GM21737 (cell line): ENCODE measurements around the gene XPO4.
"Not testable (repeated sequence)": the region's sequence is repeated elsewhere in the genome, so short reads cannot be mapped to it uniquely, and the experiment has no call there.

Experiments
- ATAC-seq: cut with Tn5 transposase; IDR thresholded peaks from one replicate; pipeline ENCODE4 v1.9.1; 2021; ENCODE audit warnings: mild to moderate bottlenecking, moderate library complexity; ENCODE audit not compliant: unreplicated experiment

The XPO4 gene

GRCh38 chr13:20891768-20892167 lies 10.8 kb downstream of the XPO4 start:
- ATAC-seq, result no peak

GRCh38 chr13:20891034-20891433 lies 11.5 kb downstream of the XPO4 start:
- no peak for ATAC-seq

DNA sequence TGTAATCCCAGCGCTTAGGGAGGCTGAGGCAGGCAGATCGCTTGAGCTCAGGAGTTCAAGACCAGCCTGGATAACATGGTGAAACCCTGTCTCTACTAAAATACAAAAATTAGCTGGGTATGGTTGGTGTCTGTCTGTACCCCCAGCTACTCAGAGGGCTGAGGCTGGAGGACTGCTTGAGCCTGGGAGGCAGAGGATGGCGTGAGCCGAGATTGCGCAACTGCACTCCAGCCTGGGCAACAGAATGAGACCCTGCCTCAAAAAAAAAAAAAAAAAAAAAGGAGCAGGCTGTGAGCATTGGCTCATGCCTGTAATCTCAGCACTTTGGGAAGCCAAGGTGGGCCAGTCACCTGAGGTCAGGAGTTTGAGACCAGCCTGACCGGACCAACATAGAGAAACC lies 12.0 kb downstream of the XPO4 start:
- not testable (repeated sequence) for ATAC-seq

GRCh38 chr13:20882206-20882605 lies 20.3 kb downstream of the XPO4 start:
- no peak for ATAC-seq

DNA sequence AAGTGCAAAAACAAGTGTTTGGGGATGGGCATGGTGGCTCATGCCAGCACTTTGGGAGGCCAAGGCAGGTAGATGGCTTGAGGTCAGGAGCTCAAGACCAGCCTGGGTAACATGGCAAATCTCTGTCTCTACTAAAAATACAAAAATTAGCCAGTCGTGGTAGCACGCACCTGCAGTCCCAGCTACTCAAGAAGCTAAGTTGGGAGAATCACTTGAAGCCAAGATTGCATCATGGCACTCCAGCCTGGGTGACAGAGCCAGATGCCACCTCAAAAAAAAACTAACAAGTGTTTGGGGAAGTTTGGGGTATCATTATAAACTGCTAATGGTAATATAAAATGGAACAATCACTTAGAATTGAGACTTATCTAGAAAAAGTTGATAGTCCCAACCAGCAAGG lies 24.6 kb downstream of the XPO4 start:
- ATAC-seq, result no peak

GRCh38 chr13:20876802-20877201 lies 25.7 kb downstream of the XPO4 start:
- ATAC-seq, result not testable (repeated sequence)

- ATAC-seq, result not testable (repeated sequence)
Observed at GRCh38 chr13:20874439-20874838, 28.1 kb downstream of the XPO4 start.

- no peak for ATAC-seq
Observed at GRCh38 chr13:20873348-20873747, 29.2 kb downstream of the XPO4 start.

DNA sequence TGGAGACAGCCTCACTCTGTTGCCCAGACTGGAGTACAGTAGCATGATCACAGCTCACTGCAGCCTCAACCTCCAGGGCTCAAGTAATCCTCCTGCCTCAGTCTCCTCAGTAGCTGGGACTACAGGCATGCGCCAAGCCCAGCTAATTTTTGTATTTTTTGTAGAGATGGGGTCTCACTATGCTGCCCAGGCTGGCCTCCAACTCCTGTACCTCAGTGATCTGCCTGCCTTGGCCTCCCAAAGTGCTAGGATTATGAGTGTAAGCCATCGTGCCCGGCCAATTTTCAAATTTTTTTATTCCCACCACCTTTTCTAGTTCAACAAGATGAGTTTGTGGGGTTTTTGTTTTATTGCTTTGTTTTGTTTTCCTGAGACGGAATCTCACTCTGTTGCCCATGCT lies 31.7 kb downstream of the XPO4 start:
- ATAC-seq, result no peak

DNA sequence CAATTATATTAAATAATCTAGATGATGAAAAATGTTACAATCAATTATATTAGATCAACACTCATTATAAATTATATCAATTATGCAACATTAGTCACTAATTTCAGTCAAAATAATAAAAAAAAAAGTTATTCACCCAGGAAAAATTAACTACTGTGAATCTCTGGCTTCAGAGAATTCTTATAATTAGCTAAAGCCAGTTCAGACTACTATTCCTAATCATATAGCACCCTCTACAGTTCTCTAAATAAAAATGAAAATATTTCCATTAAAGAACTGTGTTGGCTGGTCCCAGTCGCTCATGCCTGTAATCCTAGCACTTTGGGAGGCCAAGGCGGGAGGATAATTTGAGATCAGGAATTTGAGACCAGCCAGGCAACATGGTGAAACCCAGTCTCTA lies 33.0 kb downstream of the XPO4 start:
- ATAC-seq, result no peak

GRCh38 chr13:20867408-20867807 lies 35.1 kb downstream of the XPO4 start:
- ATAC-seq, result no peak

- not testable (repeated sequence) for ATAC-seq
Observed at GRCh38 chr13:20861666-20862065, 40.9 kb downstream of the XPO4 start.

DNA sequence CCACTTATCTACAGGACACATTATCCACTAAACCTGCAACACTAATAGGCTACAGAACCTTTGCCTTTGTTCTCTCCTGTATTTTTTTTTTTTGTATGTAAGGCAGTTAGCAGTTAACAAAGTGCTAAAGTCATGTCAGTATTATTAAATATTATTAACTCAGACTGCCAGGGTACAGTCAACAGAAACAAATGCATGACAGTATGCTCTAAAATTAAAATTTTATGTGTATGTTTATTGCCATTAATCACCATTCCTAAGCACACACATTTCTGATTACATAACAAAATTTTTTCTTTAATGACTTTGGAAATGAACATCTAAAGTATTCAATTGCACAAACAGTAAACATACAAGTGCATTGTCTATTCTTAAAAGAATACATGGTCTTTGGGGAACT lies 41.7 kb downstream of the XPO4 start:
- no peak for ATAC-seq

DNA sequence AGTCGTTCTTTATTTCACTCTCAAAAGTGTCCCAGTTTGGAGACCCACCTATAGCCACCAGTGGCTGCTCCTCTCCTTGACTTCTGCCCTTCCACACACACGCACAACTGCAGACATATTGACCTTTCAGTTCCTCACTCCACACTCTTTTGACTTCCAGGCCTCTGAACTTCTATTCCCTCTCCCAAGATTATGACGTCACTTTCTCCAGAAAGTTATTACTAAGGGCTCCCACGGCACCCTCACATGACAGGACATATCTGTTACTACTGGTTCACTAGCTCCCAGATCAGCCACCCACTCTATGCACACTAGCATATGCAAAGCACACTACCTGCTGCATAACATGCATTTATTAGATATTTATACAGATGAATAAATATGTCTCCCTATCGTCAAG lies 45.9 kb downstream of the XPO4 start:
- ATAC-seq, result no peak

- no peak for ATAC-seq
Observed at GRCh38 chr13:20851844-20852402, 50.6 kb downstream of the XPO4 start.

DNA sequence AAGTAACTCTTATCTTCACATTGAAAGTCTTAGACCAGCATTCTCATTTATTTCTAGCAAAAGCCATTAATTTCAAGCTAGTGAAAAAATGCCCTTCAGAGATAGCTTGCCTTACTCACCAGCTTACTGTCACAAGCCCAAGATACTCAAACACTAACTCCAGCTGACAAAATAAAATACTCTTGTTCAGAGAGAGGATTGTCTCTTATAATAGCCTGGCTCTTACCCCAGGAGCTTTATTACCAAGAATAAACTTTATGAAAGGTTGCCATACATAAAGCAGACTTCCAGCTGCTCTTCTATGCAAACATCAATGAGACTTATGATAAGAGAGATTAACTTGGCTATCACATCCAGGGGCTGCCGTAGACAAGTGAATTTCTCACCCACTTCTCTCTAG lies 53.6 kb downstream of the XPO4 start:
- ATAC-seq, result no peak

DNA sequence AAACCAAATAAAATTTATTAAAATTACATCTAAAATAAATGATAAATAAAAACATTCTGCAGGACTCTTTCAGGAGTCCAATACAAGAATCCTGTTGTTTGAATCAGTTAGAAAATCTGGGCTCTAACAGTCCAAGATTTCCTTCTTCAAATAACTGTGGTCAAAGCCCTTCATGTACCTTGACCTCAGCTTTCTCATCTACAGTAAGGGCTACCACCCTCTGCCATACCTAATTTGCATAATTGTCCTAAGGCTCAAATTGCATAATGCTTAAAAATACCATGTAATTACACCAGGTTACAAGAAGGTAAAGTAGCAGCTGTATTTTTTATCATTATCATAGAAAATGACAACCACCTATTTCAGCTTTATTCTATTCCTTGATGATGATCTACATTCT lies 54.3 kb downstream of the XPO4 start:
- ATAC-seq, result no peak

DNA sequence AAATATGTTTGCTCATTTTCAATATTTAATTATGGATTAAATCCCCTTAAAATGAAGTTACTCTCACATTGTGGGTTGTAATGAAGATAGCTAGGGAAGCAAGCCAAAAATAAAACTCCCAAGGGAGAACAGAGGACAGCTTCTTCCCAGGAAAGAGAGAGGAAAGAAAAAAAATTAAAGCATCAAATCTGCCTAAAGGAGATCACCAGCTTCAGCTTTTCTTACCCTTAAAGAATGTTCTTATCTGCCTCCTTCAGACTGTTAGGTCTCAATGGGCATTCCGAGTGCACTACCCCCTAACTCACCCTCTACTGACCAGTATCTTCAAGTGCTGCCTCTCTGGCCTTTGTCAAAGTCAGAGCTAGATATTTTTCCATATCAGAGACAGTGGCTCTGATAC lies 55.2 kb downstream of the XPO4 start:
- ATAC-seq, result no peak

DNA sequence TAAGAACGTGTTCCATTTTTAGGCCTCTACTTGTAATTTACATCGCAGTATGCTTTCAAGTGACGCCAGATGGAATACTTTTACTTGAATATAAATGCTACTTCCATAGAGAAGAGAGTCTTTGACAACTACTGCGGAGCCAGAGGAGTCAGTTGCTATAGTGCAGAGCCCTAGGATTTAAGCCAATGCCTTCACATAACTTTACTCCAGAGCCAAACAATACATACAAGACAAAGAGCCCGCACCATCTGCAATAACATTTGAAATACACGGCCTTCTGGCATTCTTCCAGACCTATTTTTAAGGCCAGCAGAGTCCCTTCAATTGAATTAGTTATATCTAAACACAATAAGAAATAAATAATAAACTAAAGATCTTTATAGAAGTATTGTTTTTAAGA lies 59.4 kb downstream of the XPO4 start:
- no peak for ATAC-seq

- ATAC-seq, result no peak
Observed at GRCh38 chr13:20840568-20840967, 62.0 kb downstream of the XPO4 start.

DNA sequence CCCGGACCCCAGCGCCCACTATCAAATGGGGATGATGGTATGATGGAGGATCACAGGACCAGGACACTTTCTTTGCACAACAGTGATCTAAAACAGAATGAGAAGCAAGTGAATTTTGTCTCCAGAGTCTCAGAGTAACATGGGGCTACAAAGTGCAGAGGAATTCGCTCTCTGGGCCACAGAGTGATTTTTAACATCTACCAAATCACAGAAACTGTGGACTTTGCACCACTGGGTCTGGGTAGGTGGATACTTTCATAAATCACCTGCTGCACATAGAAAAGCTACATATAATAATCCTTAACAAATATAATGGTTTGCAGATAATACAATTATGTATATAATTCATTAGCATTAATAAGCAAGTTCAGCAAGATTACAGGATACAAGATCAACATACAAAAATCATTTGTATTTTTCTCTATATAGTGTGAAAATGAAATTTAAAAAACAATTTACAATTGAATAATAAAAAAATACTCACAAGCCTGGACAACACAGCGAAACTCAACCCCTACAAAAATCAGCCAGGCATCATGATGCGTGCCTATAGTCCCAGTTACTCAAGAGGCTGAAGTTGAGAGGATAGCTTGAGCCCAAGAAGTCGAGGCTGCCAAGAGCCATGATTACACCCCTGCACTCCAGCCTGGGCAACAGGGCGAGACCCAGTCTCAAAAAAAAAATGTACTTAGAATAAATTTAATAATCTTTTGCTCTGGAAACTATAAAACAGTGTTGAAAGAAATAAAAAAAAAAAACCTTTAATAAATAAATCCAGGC lies 68.5 kb downstream of the XPO4 start:
- no peak for ATAC-seq

DNA sequence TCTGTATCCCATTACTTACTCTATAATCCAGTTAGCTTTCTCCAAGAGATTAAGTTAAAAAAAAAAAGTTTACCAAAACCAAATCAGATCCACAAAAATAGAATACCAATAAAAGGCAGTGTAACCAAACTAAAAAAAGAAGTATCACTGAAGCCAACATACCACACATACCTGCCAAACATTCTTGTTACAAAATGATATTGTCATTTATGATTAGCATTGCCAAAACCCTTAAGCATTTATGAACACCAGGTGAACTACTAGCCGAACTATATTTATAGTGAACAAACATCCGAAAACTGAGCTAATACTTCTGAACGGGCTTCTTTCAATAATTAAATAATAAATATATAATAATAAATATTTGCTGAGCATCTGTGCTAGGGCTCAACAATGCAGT lies 69.7 kb downstream of the XPO4 start:
- no peak for ATAC-seq

- no peak for ATAC-seq
Observed at GRCh38 chr13:20831933-20832332, 70.6 kb downstream of the XPO4 start.
